HAP-1 (cell line): ENCODE measurements around the gene VWA8.
A peak's percentile ranks its signal among the peaks of the same experiment; 100 is the strongest.

ENCODE experiments used
- DNase-seq, 2 experiments: peaks; one replicate each; pipeline ENCODE4 v3.0.0-alpha.2; 2016 to 2020; ENCODE audit warnings: low spot score in 2 of 2
- H3K27me3 ChIP-seq: fragments of 250-450 bp; sonication (Bioruptor Pico); 2 replicates; pipeline ENCODE4 v1.5.1; 2020; ENCODE audit warnings: low read depth, mild to moderate bottlenecking, moderate library complexity
- H3K36me3 ChIP-seq: fragments of 250-450 bp; sonication (Bioruptor Pico); replicated peaks from 2 replicates; pipeline ENCODE4 v1.5.1; 2020; ENCODE audit warnings: mild to moderate bottlenecking
- H3K4me1 ChIP-seq: fragments of 250-450 bp; sonication (Bioruptor Pico); 2 replicates; pipeline ENCODE4 v1.5.1; 2020; ENCODE audit warnings: mild to moderate bottlenecking
- H3K4me3 ChIP-seq: fragments of 250-450 bp; sonication (Bioruptor Pico); 2 replicates; pipeline ENCODE4 v1.5.1; 2020; ENCODE audit warnings: mild to moderate bottlenecking, moderate library complexity
- H3K9me3 ChIP-seq: fragments of 250-450 bp; sonication (Bioruptor Pico); 2 replicates; pipeline ENCODE4 v1.5.1; 2020; ENCODE audit warnings: mild to moderate bottlenecking, moderate library complexity
- in situ Hi-C: fragments of 300-500 bp; cut with MboI; formaldehyde crosslinking; loops from 3 replicates; pipeline ENCODE4 v1.14.3; 2020; ENCODE audit warnings: low sequenced_read_pairs, inconsistent platforms, mixed read lengths

The VWA8 gene

DNA sequence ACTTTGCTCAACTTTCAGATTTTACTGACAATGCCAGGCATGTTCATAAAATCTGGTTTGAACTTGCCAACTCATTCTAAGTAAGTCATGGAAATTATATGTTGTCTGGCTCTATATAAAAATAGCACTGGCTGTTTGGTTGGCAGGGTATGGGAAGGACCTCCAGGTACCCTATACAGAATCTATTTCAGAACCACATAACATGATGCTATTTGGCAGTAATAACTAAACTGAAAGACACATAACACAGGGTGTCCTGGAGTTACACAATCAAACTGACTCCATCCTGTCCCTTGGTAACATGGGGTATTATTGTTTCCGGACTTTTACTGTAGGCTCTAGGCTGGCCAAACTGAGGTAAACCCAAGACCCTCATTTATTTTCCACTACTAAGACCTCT lies 254.8 kb downstream of the VWA8 start:
- Histone ChIP-seq H3K36me3 (no peaks in the 10 kb centered on the region), H3K9me3 (no peaks in the 10 kb centered on the region), H3K27me3 (no peaks in the 10 kb centered on the region), H3K4me3 (no peak overlapping the region), H3K4me1 (peaks cover 22% of the 10 kb centered on the region)
- no peak for DNase-seq
- in situ Hi-C loops, result no loop called here

DNA sequence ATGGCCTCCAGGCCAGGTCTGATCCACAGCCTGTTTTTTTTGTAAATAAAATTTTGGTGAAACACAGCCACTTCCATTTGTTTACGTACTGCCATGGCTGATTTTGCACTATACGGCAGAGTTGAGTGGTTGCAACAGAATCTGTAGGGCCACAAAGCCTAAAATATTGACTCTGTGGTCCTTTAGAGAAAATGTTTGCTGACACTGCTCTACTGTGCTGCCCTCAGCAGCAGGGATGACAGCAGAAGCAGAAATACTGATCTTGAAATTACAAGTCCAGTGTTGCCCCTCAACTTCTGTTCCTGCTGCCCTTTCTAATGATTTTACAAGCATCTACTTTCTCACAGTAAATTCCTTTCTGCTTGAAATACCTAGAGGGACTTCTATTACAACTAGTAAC lies 258.4 kb downstream of the VWA8 start:
- Histone ChIP-seq H3K36me3 (no peaks in the 10 kb centered on the region), H3K4me3 (no peak overlapping the region), H3K4me1 (peaks cover 27% of the 10 kb centered on the region), H3K9me3 (no peaks in the 10 kb centered on the region), H3K27me3 (no peaks in the 10 kb centered on the region)
- in situ Hi-C loops, result no loop called here
- no peak for DNase-seq

DNA sequence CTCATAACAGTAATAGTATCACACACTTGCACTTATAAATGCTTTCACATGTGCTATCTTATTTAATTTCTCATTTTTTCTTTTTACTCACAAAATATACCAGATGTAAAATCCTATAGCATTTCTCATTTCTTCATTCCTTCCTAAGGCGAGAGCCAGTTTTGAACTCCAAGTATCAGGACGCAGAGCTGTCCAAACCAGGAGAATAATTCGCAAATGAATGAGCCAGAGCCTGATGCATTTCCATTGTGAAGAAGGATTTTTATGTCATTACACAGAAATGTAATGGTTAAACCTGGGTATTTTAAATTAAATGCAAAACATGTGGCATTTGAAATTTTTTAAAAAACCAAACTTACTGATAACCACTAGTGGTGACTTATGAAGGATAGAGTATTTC lies 259.2 kb downstream of the VWA8 start:
- no peaks in the 10 kb centered on the region for H3K9me3 ChIP-seq
- DNase-seq, result no peak
- H3K4me3 ChIP-seq, result no peak overlapping the region
- H3K27me3 ChIP-seq, result no peaks in the 10 kb centered on the region
- in situ Hi-C loops, result no loop called here
- peaks cover 32% of the 10 kb centered on the region for H3K4me1 ChIP-seq
- no peaks in the 10 kb centered on the region for H3K36me3 ChIP-seq

DNA sequence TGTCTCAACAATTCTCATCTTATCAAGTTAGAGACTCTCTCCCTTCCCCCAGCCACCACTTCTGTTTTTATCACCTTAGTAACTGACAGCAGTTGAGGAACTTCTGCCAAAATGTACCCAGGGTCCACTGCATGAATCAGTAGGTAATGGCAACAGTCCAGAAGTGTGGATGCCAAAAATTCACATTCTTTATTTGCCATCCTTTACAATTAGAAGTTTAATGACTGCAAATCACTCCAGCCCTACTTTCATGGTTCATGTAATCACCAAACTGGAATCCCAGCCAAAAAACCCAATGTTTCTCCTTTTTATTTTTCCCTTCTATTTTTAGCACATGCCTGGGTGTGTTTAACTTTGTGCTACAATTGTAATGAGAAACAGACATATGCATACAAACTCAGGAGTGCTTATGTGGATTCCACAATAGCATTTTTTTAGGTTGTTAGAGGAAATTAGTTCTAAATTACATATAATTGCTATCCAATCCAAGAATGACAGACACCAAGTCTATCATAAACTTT lies 260.1 kb downstream of the VWA8 start:
- in situ Hi-C loops, result no loop called here
- peak in 1 of 2 experiments; percentile 30 for DNase-seq

DNA sequence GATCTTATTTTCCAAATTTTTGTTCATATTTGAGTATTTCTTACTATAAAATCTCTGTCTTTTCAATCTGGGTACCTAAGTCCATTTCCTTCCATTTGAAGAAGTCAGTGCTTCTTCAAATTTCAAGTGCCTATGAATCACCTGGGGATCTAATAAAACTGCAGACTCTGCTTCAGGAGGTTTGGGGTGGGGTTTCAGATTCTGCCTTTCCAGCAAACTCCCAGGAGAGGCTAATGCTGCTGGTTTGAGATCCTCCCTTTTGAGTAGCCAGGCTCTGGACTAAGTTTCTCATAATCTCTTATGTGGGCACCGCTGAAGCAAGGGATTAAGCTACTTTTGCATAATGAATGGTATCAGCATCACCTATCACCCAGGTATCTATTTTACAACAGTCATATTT lies 261.1 kb downstream of the VWA8 start:
- DNase-seq, result no peak
- H3K27me3 ChIP-seq, result no peaks in the 10 kb centered on the region
- in situ Hi-C loops, result no loop called here
- no peak overlapping the region for H3K4me3 ChIP-seq
- no peaks in the 10 kb centered on the region for H3K36me3 ChIP-seq
- H3K4me1 ChIP-seq, result peaks cover 36% of the 10 kb centered on the region
- no peaks in the 10 kb centered on the region for H3K9me3 ChIP-seq

More for the DNA sequence above, 260.1 kb downstream of the VWA8 start:
- no peaks in the 10 kb centered on the region for H3K27me3 ChIP-seq
- H3K4me1 ChIP-seq, result peaks cover 39% of the 10 kb centered on the region
- no peaks in the 10 kb centered on the region for H3K9me3 ChIP-seq
- H3K4me3 ChIP-seq, result no peak overlapping the region
- H3K36me3 ChIP-seq, result no peaks in the 10 kb centered on the region

DNA sequence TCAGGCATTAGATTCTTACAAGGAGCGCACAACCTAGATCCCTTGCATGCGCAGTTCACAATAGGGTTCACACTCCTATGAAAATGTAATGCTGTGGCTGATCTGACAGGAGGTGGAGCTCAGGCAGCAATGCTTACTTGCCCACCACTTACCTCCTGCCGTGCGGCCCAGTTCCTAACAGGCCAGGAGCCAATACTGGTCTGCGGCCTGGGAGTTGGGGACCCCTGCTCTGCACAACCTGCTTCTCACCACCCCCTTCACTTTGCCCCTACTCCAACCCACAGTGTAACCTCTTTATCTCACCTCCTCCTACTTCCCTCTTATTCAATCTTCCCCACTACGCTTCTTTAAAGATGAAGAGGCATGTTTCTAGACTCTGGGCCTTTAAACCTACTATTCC lies 263.3 kb downstream of the VWA8 start:
- DNase-seq, result no peak
- no peak overlapping the region for H3K4me3 ChIP-seq

DNA sequence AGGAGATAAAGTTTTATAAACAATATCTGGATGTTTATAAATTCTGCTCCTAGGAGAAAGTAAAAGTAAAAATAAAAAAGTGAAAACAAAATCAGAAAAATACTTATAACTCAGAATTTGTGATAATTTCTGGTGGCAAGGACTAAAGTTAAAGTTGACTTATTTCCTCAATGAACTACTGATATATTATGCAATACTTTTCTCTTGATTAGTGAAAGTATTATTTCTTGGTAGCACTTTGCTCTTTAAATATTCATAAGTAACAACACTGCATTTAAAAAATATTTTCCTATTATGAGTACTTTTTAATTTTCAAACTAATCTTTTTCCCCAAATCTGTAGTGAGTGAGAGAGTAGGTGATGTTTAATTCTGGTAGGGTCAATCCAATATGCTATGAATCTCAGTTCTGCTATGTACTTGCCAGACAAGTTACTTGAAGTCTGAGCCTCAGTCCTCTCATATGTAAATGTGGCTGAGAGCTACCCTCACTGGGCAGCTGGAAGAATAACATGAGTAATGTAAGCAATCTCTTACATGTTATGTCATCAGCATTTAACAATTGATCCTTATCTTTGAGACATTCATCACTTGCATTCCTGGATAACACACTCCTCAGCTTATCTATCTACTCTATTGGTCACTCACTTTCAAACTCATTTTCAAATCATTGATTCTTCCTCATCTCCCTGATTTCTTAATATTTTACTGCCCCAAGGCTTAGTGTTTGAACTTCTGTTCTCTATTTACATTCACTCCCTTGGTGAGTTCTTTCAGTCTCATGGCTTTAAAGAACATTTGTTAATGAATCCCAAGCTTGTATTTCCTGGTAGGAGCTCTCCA lies 264.5 kb downstream of the VWA8 start:
- H3K4me1 ChIP-seq, result peaks cover 39% of the 10 kb centered on the region
- H3K27me3 ChIP-seq, result no peaks in the 10 kb centered on the region
- DNase-seq, result peak; percentile 53 to 85

More for the DNA sequence above, 263.3 kb downstream of the VWA8 start:
- Histone ChIP-seq H3K9me3 (no peaks in the 10 kb centered on the region), H3K4me1 (peaks cover 44% of the 10 kb centered on the region), H3K36me3 (no peaks in the 10 kb centered on the region), H3K27me3 (no peaks in the 10 kb centered on the region)
- in situ Hi-C loops, result no loop called here

DNA sequence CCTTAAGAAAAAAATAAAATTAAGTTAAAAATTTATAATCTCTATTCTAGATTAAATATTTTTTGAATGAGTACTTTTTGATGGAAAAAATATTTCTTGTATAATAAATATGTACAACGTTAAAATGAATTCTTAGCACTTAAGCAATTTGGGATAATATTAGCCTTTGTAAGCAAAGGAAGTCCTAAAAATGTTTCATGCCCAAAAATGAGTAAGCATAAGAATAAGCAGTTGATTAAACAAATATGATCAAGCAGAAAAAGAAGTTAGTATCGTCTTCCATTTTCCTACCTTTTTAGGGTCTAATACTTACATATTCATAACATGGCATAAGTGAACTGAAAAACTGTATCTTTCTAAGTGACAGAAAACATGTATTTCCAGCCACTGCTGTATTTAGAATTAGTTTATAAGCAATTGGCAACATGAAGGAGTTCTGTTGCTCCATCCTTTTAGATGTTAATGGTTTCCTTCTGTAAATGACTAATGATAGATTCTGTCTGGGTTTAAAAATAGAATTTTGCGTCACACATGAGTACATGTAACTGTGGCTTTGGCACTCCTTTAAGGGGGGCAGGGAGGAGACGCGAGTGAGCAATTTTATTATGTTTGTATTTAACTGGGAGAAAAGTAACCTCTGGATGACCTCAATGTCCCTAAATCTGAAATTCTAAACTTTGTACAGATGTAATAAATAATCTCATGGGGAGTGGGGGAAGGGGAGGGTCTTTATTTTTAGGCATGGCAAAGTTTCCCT lies 266.2 kb downstream of the VWA8 start:
- no peaks in the 10 kb centered on the region for H3K36me3 ChIP-seq
- H3K9me3 ChIP-seq, result no peaks in the 10 kb centered on the region
- in situ Hi-C loops, result no loop called here
- DNase-seq, result peak; percentile 16 to 32
- no peaks in the 10 kb centered on the region for H3K27me3 ChIP-seq
- no peak overlapping the region for H3K4me3 ChIP-seq
- peaks cover 27% of the 10 kb centered on the region for H3K4me1 ChIP-seq

More for the DNA sequence above, 264.5 kb downstream of the VWA8 start:
- in situ Hi-C loops, result no loop called here
- Histone ChIP-seq H3K9me3 (no peaks in the 10 kb centered on the region), H3K4me3 (no peak overlapping the region), H3K36me3 (no peaks in the 10 kb centered on the region)

DNA sequence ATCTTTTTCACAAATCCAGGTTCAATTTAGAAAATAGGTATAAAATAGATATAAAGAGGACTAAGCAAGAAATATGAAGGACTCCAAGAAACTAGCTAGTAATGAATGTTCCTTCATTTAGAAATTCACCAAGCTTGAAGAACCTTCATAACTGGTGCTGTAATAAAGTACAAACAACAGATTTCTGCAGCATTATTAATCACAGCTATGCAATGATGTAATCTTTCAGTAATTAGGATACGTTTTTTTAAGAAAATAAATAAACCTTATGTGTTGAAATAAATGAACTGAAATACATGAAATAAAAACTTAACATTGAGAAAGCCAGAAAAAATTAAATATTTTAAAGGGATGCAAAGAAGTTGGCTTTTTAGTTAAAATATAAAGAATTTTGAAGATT lies 267.5 kb downstream of the VWA8 start:
- Histone ChIP-seq H3K4me1 (peaks cover 27% of the 10 kb centered on the region), H3K36me3 (no peaks in the 10 kb centered on the region), H3K27me3 (no peaks in the 10 kb centered on the region), H3K4me3 (no peak overlapping the region), H3K9me3 (no peaks in the 10 kb centered on the region)
- in situ Hi-C loops, result no loop called here
- DNase-seq, result no peak

DNA sequence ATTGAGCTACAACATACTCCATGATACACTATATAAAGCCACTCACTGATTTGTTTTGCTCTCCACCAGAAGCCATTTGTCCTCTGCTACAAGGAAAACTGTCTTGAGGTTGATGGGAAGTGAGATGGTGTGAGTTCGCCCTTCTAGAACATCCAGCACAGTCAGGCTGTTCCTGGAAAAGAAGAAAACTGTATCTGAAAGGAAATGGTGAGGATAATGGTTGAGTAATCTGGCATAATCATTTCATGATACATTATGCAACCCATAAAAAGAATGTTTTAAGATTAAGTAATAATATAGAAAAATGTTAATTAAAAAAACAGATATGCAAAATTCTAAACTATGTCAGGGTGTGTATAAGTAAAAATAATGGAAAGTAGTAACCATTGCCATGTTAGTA lies 269.6 kb downstream of the VWA8 start:
- in situ Hi-C loops, result no loop called here
- no peaks in the 10 kb centered on the region for H3K36me3 ChIP-seq
- no peaks in the 10 kb centered on the region for H3K27me3 ChIP-seq
- H3K4me1 ChIP-seq, result peaks cover 20% of the 10 kb centered on the region
- H3K4me3 ChIP-seq, result no peak overlapping the region
- DNase-seq, result no peak
- H3K9me3 ChIP-seq, result no peaks in the 10 kb centered on the region

DNA sequence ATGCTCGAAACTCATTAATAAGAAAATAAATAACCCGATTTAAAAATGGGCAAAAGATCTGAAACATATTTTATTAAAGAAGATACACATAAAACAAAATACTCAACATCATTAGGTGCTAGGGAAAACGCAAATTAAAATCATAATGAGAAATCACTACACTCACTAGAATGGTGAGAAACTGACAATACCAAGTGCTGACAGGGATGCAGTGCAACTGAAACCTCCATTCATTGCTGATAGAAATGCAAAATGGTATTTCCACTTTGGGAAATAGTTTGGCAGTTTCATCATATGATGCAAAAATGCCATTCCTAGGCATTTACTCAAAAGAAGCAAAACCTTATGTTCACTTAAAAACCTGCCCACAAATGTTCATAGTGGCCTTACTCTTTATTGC lies 278.1 kb downstream of the VWA8 start:
- H3K27me3 ChIP-seq, result no peaks in the 10 kb centered on the region
- in situ Hi-C loops, result no loop called here
- no peak for DNase-seq
- H3K36me3 ChIP-seq, result no peaks in the 10 kb centered on the region
- no peaks in the 10 kb centered on the region for H3K9me3 ChIP-seq
- no peaks in the 10 kb centered on the region for H3K4me1 ChIP-seq
- no peak overlapping the region for H3K4me3 ChIP-seq

DNA sequence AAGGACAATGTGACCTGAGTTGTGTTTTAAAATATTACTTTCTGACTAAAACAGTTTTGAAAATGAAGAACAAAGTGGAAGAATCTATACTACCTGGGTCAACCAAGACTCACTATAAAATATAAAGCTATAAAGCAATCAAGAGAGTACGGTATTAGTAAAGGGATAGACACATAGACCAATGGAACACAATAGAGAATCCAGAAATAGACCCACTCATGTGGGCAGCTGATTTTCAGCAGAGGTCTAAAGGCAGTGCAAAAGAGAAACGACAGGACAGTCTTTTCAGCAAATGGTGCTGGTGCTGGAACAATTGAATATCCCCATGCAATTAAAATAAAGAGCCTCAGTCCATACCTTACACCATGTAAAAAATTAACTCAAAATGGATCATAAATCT lies 278.9 kb downstream of the VWA8 start:
- H3K27me3 ChIP-seq, result no peaks in the 10 kb centered on the region
- no peak overlapping the region for H3K4me3 ChIP-seq
- in situ Hi-C loops, result no loop called here
- H3K4me1 ChIP-seq, result no peaks in the 10 kb centered on the region
- H3K36me3 ChIP-seq, result no peaks in the 10 kb centered on the region
- no peak for DNase-seq
- no peaks in the 10 kb centered on the region for H3K9me3 ChIP-seq

DNA sequence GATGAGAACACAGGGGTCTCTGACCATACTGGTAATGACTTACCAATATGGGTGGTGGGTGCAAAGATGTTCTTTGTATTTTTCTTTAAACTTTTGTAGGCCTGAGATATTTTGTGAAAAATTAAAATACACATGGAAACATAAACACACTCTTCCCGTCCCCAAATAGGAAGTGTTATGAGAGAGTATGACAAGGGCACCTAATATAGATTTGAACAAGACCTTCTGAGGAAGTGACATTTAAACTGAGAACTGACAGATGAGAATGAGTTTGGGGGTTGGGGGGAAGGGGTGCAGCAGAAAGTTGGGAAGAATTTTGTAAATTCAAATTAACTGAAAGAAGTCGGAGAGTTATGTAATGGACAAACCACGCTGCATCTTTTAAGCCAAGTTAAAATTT lies 279.3 kb downstream of the VWA8 start:
- H3K4me3 ChIP-seq, result no peak overlapping the region
- in situ Hi-C loops, result no loop called here
- no peaks in the 10 kb centered on the region for H3K36me3 ChIP-seq
- DNase-seq, result no peak
- no peaks in the 10 kb centered on the region for H3K27me3 ChIP-seq
- no peaks in the 10 kb centered on the region for H3K9me3 ChIP-seq
- H3K4me1 ChIP-seq, result no peaks in the 10 kb centered on the region

DNA sequence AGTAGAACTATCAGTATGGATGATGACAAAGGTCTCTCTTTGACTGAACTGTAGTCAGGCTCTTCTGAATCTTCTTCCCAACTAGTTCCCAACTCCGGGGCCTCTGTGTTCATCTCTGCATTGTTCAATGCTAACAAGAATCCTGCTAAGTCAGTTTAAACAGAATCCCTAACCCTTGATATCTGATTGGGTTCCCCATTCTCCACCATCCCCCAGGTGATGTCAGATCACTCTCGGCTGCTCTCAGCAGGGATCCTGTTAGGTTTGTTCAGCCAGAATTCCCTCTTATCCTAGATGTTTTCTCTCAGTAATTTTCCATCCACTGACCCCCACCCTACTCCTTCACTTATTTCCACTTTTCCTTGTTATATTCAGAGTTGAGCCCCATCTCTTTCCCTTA lies 280.0 kb downstream of the VWA8 start:
- no peaks in the 10 kb centered on the region for H3K27me3 ChIP-seq
- H3K9me3 ChIP-seq, result no peaks in the 10 kb centered on the region
- no peaks in the 10 kb centered on the region for H3K36me3 ChIP-seq
- DNase-seq, result no peak
- in situ Hi-C loops, result no loop called here
- no peak overlapping the region for H3K4me3 ChIP-seq
- H3K4me1 ChIP-seq, result no peaks in the 10 kb centered on the region
